Measurements from ENCODE around the gene CDC20B. TPM values are rescaled to one million over a fixed set of nuclear protein-coding genes. Genes with fewer than 3 reads are reported as not detected.
A peak's percentile ranks its signal among the peaks of the same experiment; 100 is the strongest.
"Not testable (repeated sequence)": the region's sequence is repeated elsewhere in the genome, so short reads cannot be mapped to it uniquely, and the experiment has no call there.

CDC20B gene
- polyA plus RNA-seq, 2 donors = not detected

DNA sequence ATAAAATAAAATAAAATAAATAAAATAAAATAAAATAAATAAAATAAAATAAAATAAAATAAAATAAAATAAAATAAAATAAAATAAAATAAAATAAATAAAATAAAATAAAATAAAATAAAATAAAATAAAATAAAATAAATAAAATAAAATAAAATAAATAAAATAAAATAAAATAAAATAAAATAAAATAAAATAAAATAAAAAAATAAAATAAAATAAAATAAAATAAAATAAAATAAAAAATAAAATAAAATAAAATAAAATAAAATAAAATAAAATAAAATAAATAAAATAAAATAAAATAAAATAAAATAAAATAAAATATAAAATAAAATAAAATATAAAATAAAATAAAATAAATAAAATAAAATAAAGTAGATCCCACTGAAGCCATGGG is 67.0 kb downstream of the CDC20B start:
- not testable (repeated sequence) for H3K27ac ChIP-seq (ENCODE audit: low read depth in 2 of 2, low read length in 1 of 2); H3K4me3 ChIP-seq (ENCODE audit: low read depth in 1 of 2, low read length in 2 of 2); H3K4me1 ChIP-seq (ENCODE audit: control insufficient read depth in 2 of 2, insufficient read depth in 2 of 2, low read length in 1 of 2); H3K9me3 ChIP-seq (ENCODE audit: control insufficient read depth in 2 of 2, insufficient read depth in 1 of 2, low read depth in 1 of 2, low read length in 1 of 2); H3K27me3 ChIP-seq (ENCODE audit: control insufficient read depth in 1 of 2, insufficient read depth in 2 of 2, low read length in 2 of 2); H3K36me3 ChIP-seq (ENCODE audit: control insufficient read depth in 2 of 2, insufficient read depth in 2 of 2, low read length in 1 of 2)

DNA sequence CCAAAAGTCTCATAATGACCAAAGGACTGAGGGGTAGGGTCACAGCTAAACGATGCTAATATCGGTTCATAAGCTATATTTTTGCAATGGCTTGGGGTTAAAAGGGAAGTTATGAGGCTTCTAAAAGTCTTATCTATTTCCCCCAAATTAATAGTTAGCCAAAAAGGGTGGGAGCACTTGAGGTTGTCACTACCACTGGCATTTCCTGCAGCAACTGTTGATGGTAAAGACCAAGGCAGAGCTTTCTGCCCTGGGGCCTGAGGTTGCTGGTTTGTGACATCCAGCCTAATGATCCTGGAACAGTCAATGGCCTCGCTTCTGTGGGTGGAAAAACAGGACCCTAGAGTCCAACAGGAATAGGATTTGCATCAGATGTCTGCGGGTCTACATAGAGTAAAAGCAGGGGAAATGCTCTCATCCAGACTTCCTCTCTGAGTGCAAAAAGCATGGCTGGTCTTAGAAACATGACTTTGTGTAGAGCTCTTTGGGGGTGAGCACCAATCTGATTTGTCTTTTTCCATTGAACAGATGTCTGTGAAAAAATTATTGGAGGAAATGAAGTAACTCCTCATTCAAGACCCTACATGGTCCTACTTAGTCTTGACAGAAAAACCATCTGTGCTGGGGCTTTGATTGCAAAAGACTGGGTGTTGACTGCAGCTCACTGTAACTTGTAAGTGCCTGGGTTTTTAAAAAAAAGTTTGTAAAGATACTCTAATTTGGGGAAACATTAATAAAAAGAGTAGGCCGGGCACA is 67.9 kb downstream of the CDC20B start:
- Histone ChIP-seq H3K4me3 (ENCODE audit: low read depth in 1 of 2, low read length in 2 of 2) (no peak overlapping the region), H3K9me3 (ENCODE audit: control insufficient read depth in 2 of 2, insufficient read depth in 1 of 2, low read depth in 1 of 2, low read length in 1 of 2) (no peaks in the 10 kb centered on the region)

DNA sequence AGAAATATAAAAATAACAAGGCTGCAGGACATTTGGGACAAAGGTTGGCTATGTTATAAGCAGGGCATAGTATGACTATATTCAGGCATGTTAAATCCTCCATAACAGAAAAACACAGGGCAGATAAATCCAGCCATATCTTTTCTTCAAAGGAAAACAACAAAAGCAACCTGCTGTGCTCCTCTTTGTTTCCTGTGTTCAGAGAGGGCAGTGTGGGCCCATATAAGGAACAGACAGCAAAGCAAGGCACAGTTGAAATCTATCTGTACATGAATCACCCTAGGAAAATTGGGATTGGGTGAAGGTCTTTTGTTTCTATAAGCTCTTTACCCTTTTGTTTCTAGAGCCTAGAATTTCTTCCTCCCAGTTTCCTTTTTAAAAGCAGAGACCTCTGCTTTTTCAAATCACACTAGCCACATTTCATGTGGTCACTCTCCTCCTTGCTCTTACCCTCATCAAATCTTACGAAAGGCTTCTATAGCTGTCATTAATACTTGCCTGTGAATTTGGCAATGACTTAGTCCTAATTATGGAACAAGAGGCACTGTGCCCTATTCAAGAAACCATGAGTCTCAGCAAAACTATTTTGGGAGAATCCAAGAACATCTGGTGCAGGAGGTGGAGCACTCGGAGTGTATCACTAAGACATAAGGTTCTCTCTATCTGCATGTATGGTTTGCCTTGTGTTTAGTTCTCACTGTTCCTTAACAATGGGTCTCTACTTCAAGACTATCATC is 68.8 kb downstream of the CDC20B start:
- H3K4me1 ChIP-seq (ENCODE audit: control insufficient read depth in 2 of 2, insufficient read depth in 2 of 2, low read length in 1 of 2) = no peaks in the 10 kb centered on the region
- H3K4me3 ChIP-seq (ENCODE audit: low read depth in 1 of 2, low read length in 2 of 2) = peak overlapping the region in 1 of 2 donors; percentile 15
- H3K27ac ChIP-seq (ENCODE audit: low read depth in 2 of 2, low read length in 1 of 2) = no peak overlapping the region
- H3K36me3 ChIP-seq (ENCODE audit: control insufficient read depth in 2 of 2, insufficient read depth in 2 of 2, low read length in 1 of 2) = no peaks in the 10 kb centered on the region
- whole genome bisulfite sequencing, 2 donors = 82 to 83% methylated on average over 2 of the region's 2 CpGs
- no peaks in the 10 kb centered on the region for H3K9me3 ChIP-seq (ENCODE audit: control insufficient read depth in 2 of 2, insufficient read depth in 1 of 2, low read depth in 1 of 2, low read length in 1 of 2)
- no peaks in the 10 kb centered on the region for H3K27me3 ChIP-seq (ENCODE audit: control insufficient read depth in 1 of 2, insufficient read depth in 2 of 2, low read length in 2 of 2)

More for the DNA sequence above, 67.9 kb downstream of the CDC20B start:
- no peaks in the 10 kb centered on the region for H3K4me1 ChIP-seq (ENCODE audit: control insufficient read depth in 2 of 2, insufficient read depth in 2 of 2, low read length in 1 of 2)
- no peak overlapping the region for H3K27ac ChIP-seq (ENCODE audit: low read depth in 2 of 2, low read length in 1 of 2)
- H3K27me3 ChIP-seq (ENCODE audit: control insufficient read depth in 1 of 2, insufficient read depth in 2 of 2, low read length in 2 of 2) = no peaks in the 10 kb centered on the region
- H3K36me3 ChIP-seq (ENCODE audit: control insufficient read depth in 2 of 2, insufficient read depth in 2 of 2, low read length in 1 of 2) = no peaks in the 10 kb centered on the region
- 77 to 79% methylated on average over 5 of the region's 5 CpGs for WGBS, 2 donors

DNA sequence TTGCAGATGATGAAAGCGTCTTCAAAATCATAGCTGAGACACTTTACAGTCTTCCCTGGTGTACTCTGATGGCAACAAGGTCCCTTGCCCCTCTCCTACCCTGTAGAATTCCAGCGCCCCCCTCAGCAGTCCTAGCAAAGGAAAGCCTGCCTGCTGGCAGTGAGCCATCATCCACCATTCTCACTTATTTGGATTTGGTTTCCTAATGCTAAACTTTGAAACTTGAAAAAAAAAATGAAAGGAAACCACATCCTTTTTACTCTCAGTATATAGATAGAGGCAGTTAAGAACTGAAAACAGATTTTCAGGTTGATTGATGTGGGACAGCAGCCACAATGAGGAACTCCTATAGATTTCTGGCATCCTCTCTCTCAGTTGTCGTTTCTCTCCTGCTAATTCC is 70.6 kb downstream of the CDC20B start, which contains the start of gene GZMA:
Gene GZMA (plus strand): TSS at position 299 of the 400 bp plus-strand sequence. CDS start 37 bp downstream, at position 336.
- WGBS, 2 donors = 45 to 53% methylated on average over 3 of the region's 3 CpGs
- Histone ChIP-seq H3K36me3 (ENCODE audit: control insufficient read depth in 2 of 2, insufficient read depth in 2 of 2, low read length in 1 of 2) (no peaks in the 10 kb centered on the region), H3K4me1 (ENCODE audit: control insufficient read depth in 2 of 2, insufficient read depth in 2 of 2, low read length in 1 of 2) (no peaks in the 10 kb centered on the region), H3K9me3 (ENCODE audit: control insufficient read depth in 2 of 2, insufficient read depth in 1 of 2, low read depth in 1 of 2, low read length in 1 of 2) (no peaks in the 10 kb centered on the region), H3K27me3 (ENCODE audit: control insufficient read depth in 1 of 2, insufficient read depth in 2 of 2, low read length in 2 of 2) (no peaks in the 10 kb centered on the region), H3K27ac (ENCODE audit: low read depth in 2 of 2, low read length in 1 of 2) (no peak within 1 kb of the TSS), H3K4me3 (ENCODE audit: low read depth in 1 of 2, low read length in 2 of 2) (peak within 1 kb of the TSS in 1 of 2 donors; percentile 22)

DNA sequence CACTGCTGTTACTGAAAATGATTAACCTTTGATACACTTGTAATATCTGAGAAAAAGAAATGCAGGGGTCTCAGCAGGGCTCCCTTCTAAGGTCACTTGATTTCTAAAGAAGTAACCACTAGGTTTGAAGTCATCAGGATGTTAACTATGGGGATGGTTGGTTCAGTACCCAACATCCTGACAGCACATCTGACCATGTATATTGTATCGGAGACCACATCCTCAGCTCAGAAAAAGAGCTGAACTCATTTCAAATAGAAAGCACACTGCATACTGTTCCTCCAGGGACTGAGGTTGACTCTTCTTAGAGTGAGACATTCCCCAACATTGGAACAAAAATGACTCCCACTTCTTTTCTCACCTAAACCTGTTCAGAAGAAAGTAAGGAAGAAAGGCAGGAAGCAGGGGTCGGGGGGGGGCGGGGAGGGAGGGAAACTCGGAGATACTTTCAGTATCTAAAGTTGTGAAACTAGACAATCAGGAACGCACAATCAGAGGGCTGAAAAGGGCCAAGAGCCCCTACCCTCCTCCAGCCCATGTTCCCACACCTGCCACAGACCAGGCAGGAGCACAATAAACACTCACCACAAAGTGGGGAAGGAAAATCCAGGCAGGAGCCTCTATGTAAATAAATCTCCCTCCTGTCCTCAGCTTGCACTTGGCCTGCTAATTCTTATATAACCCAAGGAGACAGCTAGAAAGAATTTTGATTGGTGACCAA is 71.3 kb downstream of the CDC20B start:
- Histone ChIP-seq H3K36me3 (ENCODE audit: control insufficient read depth in 2 of 2, insufficient read depth in 2 of 2, low read length in 1 of 2) (no peaks in the 10 kb centered on the region), H3K27ac (ENCODE audit: low read depth in 2 of 2, low read length in 1 of 2) (no peak overlapping the region), H3K4me3 (ENCODE audit: low read depth in 1 of 2, low read length in 2 of 2) (no peak overlapping the region), H3K27me3 (ENCODE audit: control insufficient read depth in 1 of 2, insufficient read depth in 2 of 2, low read length in 2 of 2) (no peaks in the 10 kb centered on the region), H3K4me1 (ENCODE audit: control insufficient read depth in 2 of 2, insufficient read depth in 2 of 2, low read length in 1 of 2) (no peaks in the 10 kb centered on the region), H3K9me3 (ENCODE audit: control insufficient read depth in 2 of 2, insufficient read depth in 1 of 2, low read depth in 1 of 2, low read length in 1 of 2) (no peaks in the 10 kb centered on the region)
- WGBS, 2 donors = 58 to 61% methylated on average over 5 of the region's 5 CpGs

DNA sequence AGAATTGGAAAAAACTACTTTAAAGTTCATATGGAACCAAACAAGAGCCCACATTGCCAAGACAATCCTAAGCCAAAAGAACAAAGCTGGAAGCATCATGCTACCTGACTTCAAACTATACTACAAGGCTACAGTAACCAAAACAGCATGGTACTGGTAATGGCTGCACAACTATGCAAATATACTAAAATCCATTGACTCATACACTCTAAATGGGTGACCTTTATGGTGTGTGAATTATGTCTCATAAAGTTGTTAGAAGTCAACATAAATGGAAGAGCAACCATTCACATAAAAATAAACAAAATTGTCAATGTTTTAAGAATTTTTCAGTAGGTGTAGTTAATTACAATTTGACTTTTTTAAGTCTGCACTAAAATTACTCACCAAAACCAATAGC is 71.8 kb downstream of the CDC20B start:
- H3K27ac ChIP-seq (ENCODE audit: low read depth in 2 of 2, low read length in 1 of 2); H3K4me3 ChIP-seq (ENCODE audit: low read depth in 1 of 2, low read length in 2 of 2); H3K4me1 ChIP-seq (ENCODE audit: control insufficient read depth in 2 of 2, insufficient read depth in 2 of 2, low read length in 1 of 2); H3K9me3 ChIP-seq (ENCODE audit: control insufficient read depth in 2 of 2, insufficient read depth in 1 of 2, low read depth in 1 of 2, low read length in 1 of 2); H3K27me3 ChIP-seq (ENCODE audit: control insufficient read depth in 1 of 2, insufficient read depth in 2 of 2, low read length in 2 of 2); H3K36me3 ChIP-seq (ENCODE audit: control insufficient read depth in 2 of 2, insufficient read depth in 2 of 2, low read length in 1 of 2): not testable (repeated sequence)

DNA sequence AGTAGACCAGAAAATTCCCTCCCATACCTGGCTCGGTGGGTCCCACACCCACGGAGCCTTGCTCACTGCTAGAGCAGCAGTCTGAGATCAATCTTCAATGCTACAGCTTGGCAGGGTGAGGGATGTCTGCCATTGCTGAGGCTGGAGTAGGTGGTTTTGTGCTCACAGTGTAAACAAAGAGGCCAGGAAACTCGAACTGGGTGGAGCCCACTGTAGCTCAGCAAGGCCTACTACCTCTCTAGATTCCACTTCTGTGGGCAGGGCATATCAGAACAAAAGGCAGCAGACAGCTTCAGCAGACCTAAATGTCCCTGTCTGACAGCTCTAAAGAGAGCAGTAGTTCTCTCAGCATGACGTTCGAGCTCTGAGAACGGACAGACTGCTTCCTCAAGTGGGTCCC is 76.1 kb downstream of the CDC20B start:
- H3K4me3 ChIP-seq (ENCODE audit: low read depth in 1 of 2, low read length in 2 of 2) = no peak overlapping the region
- no peaks in the 10 kb centered on the region for H3K9me3 ChIP-seq (ENCODE audit: control insufficient read depth in 2 of 2, insufficient read depth in 1 of 2, low read depth in 1 of 2, low read length in 1 of 2)
- H3K27me3 ChIP-seq (ENCODE audit: control insufficient read depth in 1 of 2, insufficient read depth in 2 of 2, low read length in 2 of 2) = no peaks in the 10 kb centered on the region
- H3K4me1 ChIP-seq (ENCODE audit: control insufficient read depth in 2 of 2, insufficient read depth in 2 of 2, low read length in 1 of 2) = no peaks in the 10 kb centered on the region
- no peaks in the 10 kb centered on the region for H3K36me3 ChIP-seq (ENCODE audit: control insufficient read depth in 2 of 2, insufficient read depth in 2 of 2, low read length in 1 of 2)
- peak overlapping the region in 1 of 2 donors; percentile 6 for H3K27ac ChIP-seq (ENCODE audit: low read depth in 2 of 2, low read length in 1 of 2)
- WGBS, 2 donors = 45 to 49% methylated on average over 6 of the region's 6 CpGs

DNA sequence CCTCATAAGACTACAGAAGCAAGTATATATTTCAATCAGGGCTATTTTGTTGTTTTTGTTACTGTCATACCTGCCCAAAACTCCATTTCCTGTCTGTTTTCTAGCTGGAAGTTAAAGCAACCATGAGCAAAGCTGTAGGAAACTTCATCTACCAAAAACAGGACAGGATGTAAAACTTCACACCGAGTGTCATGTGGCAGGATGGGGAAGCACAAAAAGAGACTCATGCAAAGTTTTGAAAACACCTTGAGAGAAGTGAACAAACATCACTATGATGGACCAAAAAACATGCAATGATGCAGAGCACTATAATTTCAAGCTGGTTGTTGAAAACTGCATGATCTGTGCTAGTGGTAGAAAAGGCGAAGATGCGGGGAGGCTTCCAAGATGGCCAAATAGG is 76.8 kb downstream of the CDC20B start:
- Histone ChIP-seq H3K4me3 (ENCODE audit: low read depth in 1 of 2, low read length in 2 of 2) (no peak overlapping the region), H3K4me1 (ENCODE audit: control insufficient read depth in 2 of 2, insufficient read depth in 2 of 2, low read length in 1 of 2) (no peaks in the 10 kb centered on the region), H3K27ac (ENCODE audit: low read depth in 2 of 2, low read length in 1 of 2) (no peak overlapping the region), H3K9me3 (ENCODE audit: control insufficient read depth in 2 of 2, insufficient read depth in 1 of 2, low read depth in 1 of 2, low read length in 1 of 2) (no peaks in the 10 kb centered on the region), H3K27me3 (ENCODE audit: control insufficient read depth in 1 of 2, insufficient read depth in 2 of 2, low read length in 2 of 2) (no peaks in the 10 kb centered on the region), H3K36me3 (ENCODE audit: control insufficient read depth in 2 of 2, insufficient read depth in 2 of 2, low read length in 1 of 2) (no peaks in the 10 kb centered on the region)
- WGBS, 2 donors = 80 to 89% methylated on average over 3 of the region's 3 CpGs

DNA sequence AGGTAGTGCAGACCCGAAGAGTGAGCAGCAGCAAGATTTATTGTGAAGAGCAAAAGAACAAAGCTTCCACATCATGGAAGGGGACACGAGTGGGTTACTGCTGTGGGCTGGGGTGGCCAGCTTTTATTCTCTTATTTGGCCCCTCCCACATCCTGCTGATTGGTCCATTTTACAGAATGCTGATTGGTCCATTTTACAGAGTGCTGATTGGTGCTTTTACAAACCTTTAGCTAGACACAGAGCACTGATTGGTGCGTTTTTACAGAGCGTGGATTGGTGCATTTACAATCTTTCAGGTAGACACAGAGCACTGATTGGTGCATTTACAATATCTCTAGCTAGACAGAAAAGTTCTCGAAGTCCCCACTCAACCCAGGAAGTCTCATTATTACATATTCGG is 82.0 kb downstream of the CDC20B start:
- 87 to 88% methylated on average over 6 of the region's 6 CpGs for WGBS, 2 donors
- H3K4me1 ChIP-seq (ENCODE audit: control insufficient read depth in 2 of 2, insufficient read depth in 2 of 2, low read length in 1 of 2); H3K4me3 ChIP-seq (ENCODE audit: low read depth in 1 of 2, low read length in 2 of 2); H3K36me3 ChIP-seq (ENCODE audit: control insufficient read depth in 2 of 2, insufficient read depth in 2 of 2, low read length in 1 of 2); H3K27ac ChIP-seq (ENCODE audit: low read depth in 2 of 2, low read length in 1 of 2); H3K9me3 ChIP-seq (ENCODE audit: control insufficient read depth in 2 of 2, insufficient read depth in 1 of 2, low read depth in 1 of 2, low read length in 1 of 2); H3K27me3 ChIP-seq (ENCODE audit: control insufficient read depth in 1 of 2, insufficient read depth in 2 of 2, low read length in 2 of 2): not testable (repeated sequence)
